AG04449 (cell line): ENCODE results near the gene RER1.

Experiments used
- CTCF ChIA-PET: fragments of 350-600 bp; formaldehyde crosslinking; extraction: SDS; loops from one replicate; lab custom pipeline; 2021; ENCODE audit warnings: antibody characterized with exemption; lab: Yijun Ruan, JAX
- POLR2A ChIA-PET: fragments of 400-600, 350-600 bp; formaldehyde crosslinking; extraction: SDS; loops from one replicate; lab custom pipeline; 2020; ENCODE audit warnings: antibody characterized with exemption, inconsistent platforms; lab: Yijun Ruan, JAX
- DNase-seq: peaks from one replicate; pipeline ENCODE4 v3.0.0-alpha.2; 2010; ENCODE audit warnings: low read depth, low spot score
- H3K4me3 ChIP-seq: 2 replicates; pipeline ENCODE4 v1.5.1; 2011; ENCODE audit warnings: low read depth, mild to moderate bottlenecking, control low read depth, low read length
- CTCF ChIP-seq: IDR thresholded peaks from one replicate; pipeline ENCODE4 v1.5.1; 2011; ENCODE audit warnings: mild to moderate bottlenecking, moderate library complexity, low read length, control low read depth, inconsistent platforms; ENCODE audit not compliant: insufficient read depth; ENCODE audit errors: missing control alignments

The RER1 gene

GRCh38 chr1:2404142-2404889 lies 12.7 kb downstream of the RER1 start:
- CTCF ChIA-PET: interaction anchor here (2.0 kb wide), 1 partner anchor 209 kb away, joined by 9 read pairs; the partner anchor contains the start of gene FAAP20
- no peak overlapping the region for H3K4me3 ChIP-seq
- TF ChIP-seq CTCF: no peak
- POLR2A ChIA-PET: interaction anchor here (1.2 kb wide), 1 partner anchor 13 kb away, joined by 5 read pairs; the partner anchor contains the start of genes MORN1 and RER1
- DNase-seq: no peak

- ChIA-PET POLR2A (interaction anchor here (0.6 to 1.2 kb wide), 2 partner anchors 13 to 1093 kb away, joined by 3 to 5 read pairs; partner anchors contain the start of genes MORN1 and RER1), CTCF (interaction anchor here (1.2 kb wide), 1 partner anchor 205 kb away, joined by 4 read pairs; no protein-coding TSS in a partner anchor)
- TF ChIP-seq CTCF: no peak
- H3K4me3 ChIP-seq: no peak overlapping the region
- DNase-seq: no peak
These were observed 13.4 kb downstream of the RER1 start for GRCh38 chr1:2404890-2405511.

GRCh38 chr1:2405588-2406295 lies 14.1 kb downstream of the RER1 start:
- POLR2A ChIA-PET: interaction anchor here (0.6 kb wide), 1 partner anchor 1094 kb away, joined by 3 read pairs; no protein-coding TSS in a partner anchor
- no peak for TF ChIP-seq CTCF
- H3K4me3 ChIP-seq: no peak overlapping the region
- CTCF ChIA-PET: interaction anchor here (1.2 kb wide), 1 partner anchor 206 kb away, joined by 4 read pairs; no protein-coding TSS in a partner anchor
- DNase-seq: no peak

GRCh38 chr1:2406451-2407041 lies 14.9 kb downstream of the RER1 start:
- DNase-seq: no peak
- H3K4me3 ChIP-seq: no peak overlapping the region
- CTCF ChIA-PET: interaction anchor here (1.0 to 1.9 kb wide), 3 partner anchors 212 to 1018 kb away, joined by 3 to 8 read pairs (median 3); partner anchors contain the start of gene FAAP20
- no peak for TF ChIP-seq CTCF
- POLR2A ChIA-PET: interaction anchor here (1.0 kb wide), 1 partner anchor 10 kb away, joined by 3 read pairs; no protein-coding TSS in a partner anchor

- CTCF ChIA-PET: interaction anchor here (0.5 to 1.9 kb wide), 5 partner anchors 141 to 1023 kb away, joined by 3 to 8 read pairs (median 3); partner anchors contain the start of gene FAAP20
- DNase-seq: no peak
- no peak for TF ChIP-seq CTCF
- POLR2A ChIA-PET: interaction anchor here (1.0 to 1.6 kb wide), 2 partner anchors 11 to 212 kb away, joined by 3 to 5 read pairs; partner anchors contain the start of gene FAAP20
- no peak overlapping the region for H3K4me3 ChIP-seq
These were observed 15.7 kb downstream of the RER1 start for GRCh38 chr1:2407166-2407990.
